Activated CD4-positive, alpha-beta T cell treated with anti-CD3 and anti-CD28 coated beads for 36 hours (primary cell): ENCODE results near the gene MPIG6B. TPM values are rescaled to one million over a fixed set of nuclear protein-coding genes. Genes with fewer than 3 reads are reported as not detected.

Experiments used
- ATAC-seq: fragments of 200-7000 bp; cut with Tn5 transposase; one replicate; pipeline ENCODE4 v1.10.0; 2021; ENCODE audit warnings: mild to moderate bottlenecking, moderate library complexity
- CTCF ChIA-PET: fragments of 350-600 bp; sonication (Branson Sonifier 250); formaldehyde crosslinking; loops from one replicate; lab custom pipeline; 2021; ENCODE audit warnings: antibody characterized with exemption; lab: Charles Lee
- POLR2A ChIA-PET: fragments of 350-600 bp; sonication (Branson Sonifier 250); formaldehyde crosslinking; loops from one replicate; lab custom pipeline; 2021; ENCODE audit warnings: antibody characterized with exemption, inconsistent platforms; lab: Charles Lee
- DNase-seq: peaks from one replicate; pipeline ENCODE4 v3.0.0-alpha.2; 2020
- H3K27ac Mint-ChIP-seq: one replicate; pipeline ENCODE4 v1.8.0; 2021; ENCODE audit warnings: mixed read lengths
- H3K27me3 Mint-ChIP-seq: one replicate; pipeline ENCODE4 v1.8.0; 2021; ENCODE audit warnings: mixed read lengths
- H3K36me3 Mint-ChIP-seq: one replicate; pipeline ENCODE4 v1.8.0; 2021; ENCODE audit warnings: low read depth, mixed read lengths
- H3K4me1 Mint-ChIP-seq: one replicate; pipeline ENCODE4 v1.8.0; 2021; ENCODE audit warnings: mixed read lengths
- H3K4me3 Mint-ChIP-seq: one replicate; pipeline ENCODE4 v1.8.0; 2021; ENCODE audit warnings: mild to moderate bottlenecking, moderate library complexity, mixed read lengths
- H3K9me3 Mint-ChIP-seq: one replicate; pipeline ENCODE4 v1.8.0; 2021; ENCODE audit warnings: low read depth, mixed read lengths
- intact Hi-C, 2 experiments: fragments of 100-400 bp; cut with DNase I in 1 of 2; cut with micrococcal nuclease in 1 of 2; formaldehyde crosslinking; loops; one replicate each; pipeline versions ENCODE4 v1.14.2 to v1.15.1; 2022 to 2024; cut with DNase I, micrococcal nuclease
- total RNA-seq, 2 experiments: library from RNA; stranded (reverse); gene quantifications; one replicate each; pipeline ENCODE4 v1.2.3, GENCODE V29; 2021

The MPIG6B gene
- total RNA-seq, 2 experiments from 2014 or later = not detected

- Mint-ChIP-seq H3K9me3 (no peaks in the 10 kb centered on the region), H3K27me3 (no peaks in the 10 kb centered on the region), H3K4me1 (peaks cover 46% of the 10 kb centered on the region), H3K27ac (peak within 1 kb of the TSS; percentile 86), H3K4me3 (peak within 1 kb of the TSS; percentile 96), H3K36me3 (peaks cover 54% of the 10 kb centered on the region)
- DNase-seq (peak; percentile 98), ATAC-seq (peak; percentile 87)
- intact Hi-C loops = loop anchor here (1.0 to 10.0 kb wide), 18 partner anchors 32 to 1465 kb away; partner anchors contain the start of genes LY6G5C (in 2 of the 2), VARS1 (in 2 of the 2), ABHD16A (in 1 of the 2) and AGPAT1 (in 1 of the 2)
- ChIA-PET POLR2A (interaction anchor here (0.5 to 1.6 kb wide), 8 partner anchors 30 to 1241 kb away, joined by 3 to 7 read pairs (median 4); partner anchors contain the start of genes CSNK2B, GPANK1 and NEU1), CTCF (interaction anchor here (0.6 to 3.3 kb wide), 13 partner anchors 9 to 184 kb away, joined by 3 to 15 read pairs (median 4); partner anchors contain the start of genes LSM2 and LY6G6C)
These were observed 16.6 kb downstream of the MPIG6B start, which contains the start of gene MSH5 for GRCh38 chr6:31739639-31740396. Gene MSH5 (plus strand): TSS chr6:31740005. CDS start chr6:31740467, 462 bp downstream.

- Mint-ChIP-seq H3K27ac (peak overlapping the region; percentile 86), H3K27me3 (no peaks in the 10 kb centered on the region), H3K4me3 (peak overlapping the region; percentile 86), H3K36me3 (peaks cover 53% of the 10 kb centered on the region), H3K9me3 (no peaks in the 10 kb centered on the region), H3K4me1 (peaks cover 46% of the 10 kb centered on the region)
- intact Hi-C loops = no loop called here
- POLR2A ChIA-PET = interaction anchor here (0.6 to 1.6 kb wide), 5 partner anchors 29 to 1105 kb away, joined by 3 to 7 read pairs (median 5); partner anchors contain the start of genes CSNK2B, GPANK1 and NEU1
- CTCF ChIA-PET = interaction anchor here (0.6 to 3.3 kb wide), 12 partner anchors 10 to 212 kb away, joined by 3 to 15 read pairs (median 3); partner anchors contain the start of gene ABHD16A
- no peak for ATAC-seq
- DNase-seq = no peak
These were observed 17.4 kb downstream of the MPIG6B start for GRCh38 chr6:31740397-31741223.

DNA sequence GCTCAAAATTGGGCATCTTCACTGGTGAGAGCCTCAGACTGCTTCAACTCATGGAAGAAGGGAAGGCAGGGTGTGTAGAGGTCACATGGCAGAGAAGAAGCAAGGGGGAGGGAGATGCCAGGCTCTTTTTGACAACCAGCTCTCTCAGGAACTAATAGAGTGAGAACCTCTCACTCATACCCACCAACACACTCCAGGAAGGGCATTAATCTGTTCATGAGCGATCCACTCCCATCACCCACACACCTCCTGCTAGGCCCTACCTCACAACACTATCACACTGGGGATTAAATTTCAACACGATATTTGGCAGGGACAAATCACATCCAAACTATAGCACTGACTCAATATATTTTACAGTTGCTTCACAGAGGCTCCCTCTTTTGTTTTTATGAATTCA is 18.6 kb downstream of the MPIG6B start:
- Mint-ChIP-seq H3K4me1 (peaks cover 41% of the 10 kb centered on the region), H3K36me3 (peaks cover 53% of the 10 kb centered on the region), H3K27ac (no peak overlapping the region), H3K4me3 (peak overlapping the region; percentile 86), H3K9me3 (no peaks in the 10 kb centered on the region), H3K27me3 (no peaks in the 10 kb centered on the region)
- CTCF ChIA-PET = interaction anchor here (0.6 to 1.6 kb wide), 4 partner anchors 12 to 38 kb away, joined by 3 to 5 read pairs (median 4); partner anchors contain the start of gene ABHD16A
- DNase-seq = no peak
- no peak for ATAC-seq
- POLR2A ChIA-PET = interaction anchor here (0.6 to 0.7 kb wide), 2 partner anchors 65 to 728 kb away, joined by 3 to 4 read pairs; no protein-coding TSS in a partner anchor
- intact Hi-C loops = no loop called here

DNA sequence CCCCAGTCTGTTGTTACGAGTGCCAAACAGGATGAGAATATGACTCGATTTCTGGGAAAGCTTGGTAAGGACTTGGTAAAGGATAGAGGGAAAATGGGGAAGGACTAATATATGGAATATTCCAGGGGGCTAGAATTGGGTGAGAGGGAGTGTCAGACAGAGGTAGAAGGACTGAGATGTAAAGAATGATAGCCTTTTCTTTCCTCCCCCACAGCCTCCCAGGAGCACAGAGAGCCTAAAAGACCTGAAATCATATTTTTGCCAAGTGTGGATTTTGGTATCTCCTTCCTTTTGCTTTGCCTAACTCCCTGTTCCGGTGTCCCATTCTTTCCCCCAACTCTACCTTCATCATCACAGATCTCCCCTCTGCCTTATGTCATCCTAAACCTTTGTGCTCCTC is 19.7 kb downstream of the MPIG6B start:
- Mint-ChIP-seq H3K4me3 (no peak overlapping the region), H3K9me3 (no peaks in the 10 kb centered on the region), H3K4me1 (peaks cover 31% of the 10 kb centered on the region), H3K36me3 (peaks cover 60% of the 10 kb centered on the region), H3K27ac (no peak overlapping the region), H3K27me3 (no peaks in the 10 kb centered on the region)
- ChIA-PET CTCF (interaction anchor here (0.7 kb wide), 1 partner anchor 10 kb away, joined by 3 read pairs; no protein-coding TSS in a partner anchor), POLR2A (no interaction called here)
- intact Hi-C loops = no loop called here
- ATAC-seq = no peak
- DNase-seq = no peak

DNA sequence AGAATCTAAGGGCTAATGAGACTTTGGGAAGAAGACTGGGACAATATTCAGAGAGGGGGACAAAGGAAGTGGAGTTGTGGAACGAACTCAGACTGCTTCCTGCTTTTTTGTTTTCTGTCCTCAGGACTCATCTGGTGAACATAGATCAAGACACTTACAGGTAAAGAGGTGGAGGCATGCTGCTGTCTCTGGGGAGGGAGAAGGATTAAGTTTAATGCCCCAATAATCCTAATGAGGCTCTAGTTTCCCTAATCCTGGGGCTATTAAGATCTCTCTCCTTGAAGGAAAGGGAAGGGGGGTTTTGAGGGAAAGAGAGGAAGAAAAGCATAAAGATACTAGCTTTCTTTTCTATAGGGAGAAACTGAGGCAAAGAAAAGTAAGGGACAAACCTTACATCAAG is 21.2 kb downstream of the MPIG6B start:
- intact Hi-C loops = no loop called here

DNA sequence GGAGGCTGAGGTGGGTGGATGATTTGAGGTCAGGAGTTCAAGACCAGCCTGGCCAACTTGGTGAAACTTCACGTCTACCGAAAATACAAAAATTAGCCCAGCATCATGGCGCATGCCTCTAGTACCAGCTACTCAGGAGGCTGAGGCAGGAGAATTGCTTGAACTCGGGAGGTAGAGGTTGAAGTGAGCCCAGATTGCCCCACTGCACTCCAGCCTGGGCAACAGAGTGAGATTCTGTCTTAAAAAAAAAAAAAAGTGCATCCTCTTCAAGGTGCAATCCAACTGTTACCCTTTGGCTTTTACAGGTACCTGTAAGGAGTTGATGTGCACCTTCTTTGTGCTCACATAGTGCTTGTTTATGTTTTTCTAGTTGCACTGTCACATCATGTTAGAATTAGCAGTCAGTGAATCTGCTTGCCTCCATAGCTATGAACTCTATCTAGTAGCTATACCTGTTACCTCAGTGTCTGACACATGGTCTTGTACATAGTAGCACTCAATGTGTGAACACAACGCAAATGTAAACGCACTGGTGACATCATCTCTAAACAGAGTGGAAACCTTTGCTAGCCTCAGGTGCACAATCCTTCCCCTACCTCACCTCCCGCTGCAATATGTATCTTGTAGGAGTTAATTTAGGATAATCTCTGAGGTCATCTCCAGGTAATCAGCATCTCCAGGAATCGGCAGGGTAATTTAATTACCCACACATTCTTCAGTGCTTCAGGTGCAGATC is 26.3 kb downstream of the MPIG6B start:
- CTCF ChIA-PET = no interaction called here
- Mint-ChIP-seq H3K9me3 (no peaks in the 10 kb centered on the region), H3K27ac (no peak overlapping the region), H3K4me1 (no peaks in the 10 kb centered on the region), H3K27me3 (no peaks in the 10 kb centered on the region), H3K4me3 (no peak overlapping the region), H3K36me3 (peaks cover 35% of the 10 kb centered on the region)
- no peak for ATAC-seq
- DNase-seq = no peak
- intact Hi-C loops = no loop called here
- POLR2A ChIA-PET = no interaction called here

More for the DNA sequence above, 21.2 kb downstream of the MPIG6B start:
- H3K36me3 Mint-ChIP-seq = peaks cover 67% of the 10 kb centered on the region
- ATAC-seq (no peak), DNase-seq (no peak)
- ChIA-PET POLR2A (no interaction called here), CTCF (no interaction called here)
- no peak overlapping the region for H3K4me3 Mint-ChIP-seq
- H3K27ac Mint-ChIP-seq = no peak overlapping the region
- peaks cover 15% of the 10 kb centered on the region for H3K4me1 Mint-ChIP-seq
- no peaks in the 10 kb centered on the region for H3K9me3 Mint-ChIP-seq
- H3K27me3 Mint-ChIP-seq = no peaks in the 10 kb centered on the region

- intact Hi-C loops = no loop called here
- POLR2A ChIA-PET = no interaction called here
- H3K36me3 Mint-ChIP-seq = peaks cover 29% of the 10 kb centered on the region
- DNase-seq (no peak), ATAC-seq (no peak)
- H3K4me1 Mint-ChIP-seq = no peaks in the 10 kb centered on the region
- no peaks in the 10 kb centered on the region for H3K27me3 Mint-ChIP-seq
- no peak overlapping the region for H3K27ac Mint-ChIP-seq
- CTCF ChIA-PET = interaction anchor here (1.1 kb wide), 2 partner anchors 10 to 25 kb away, joined by 3 read pairs; no protein-coding TSS in a partner anchor
- H3K9me3 Mint-ChIP-seq = no peaks in the 10 kb centered on the region
- no peak overlapping the region for H3K4me3 Mint-ChIP-seq
These were observed 27.3 kb downstream of the MPIG6B start for GRCh38 chr6:31750411-31751022.

- intact Hi-C loops = no loop called here
- ChIA-PET CTCF (interaction anchor here (0.6 to 1.0 kb wide), 4 partner anchors 10 to 73 kb away, joined by 3 read pairs; no protein-coding TSS in a partner anchor), POLR2A (interaction anchor here (1.0 kb wide), 1 partner anchor 15 kb away, joined by 4 read pairs; no protein-coding TSS in a partner anchor)
- no peaks in the 10 kb centered on the region for H3K27me3 Mint-ChIP-seq
- no peak for DNase-seq
- no peaks in the 10 kb centered on the region for H3K4me1 Mint-ChIP-seq
- no peaks in the 10 kb centered on the region for H3K9me3 Mint-ChIP-seq
- ATAC-seq = no peak
- no peak overlapping the region for H3K27ac Mint-ChIP-seq
- no peak overlapping the region for H3K4me3 Mint-ChIP-seq
- H3K36me3 Mint-ChIP-seq = peaks cover 21% of the 10 kb centered on the region
These were observed 29.7 kb downstream of the MPIG6B start for GRCh38 chr6:31752739-31753319.

GRCh38 chr6:31758281-31758680 is 35.1 kb downstream of the MPIG6B start:
- Mint-ChIP-seq H3K4me3 (no peak overlapping the region), H3K27me3 (no peaks in the 10 kb centered on the region), H3K36me3 (peaks cover 50% of the 10 kb centered on the region), H3K27ac (no peak overlapping the region), H3K9me3 (no peaks in the 10 kb centered on the region), H3K4me1 (no peaks in the 10 kb centered on the region)
- ChIA-PET POLR2A (no interaction called here), CTCF (interaction anchor here (0.8 to 1.8 kb wide), 3 partner anchors 10 to 28 kb away, joined by 3 to 5 read pairs (median 4); no protein-coding TSS in a partner anchor)
- intact Hi-C loops = no loop called here
- DNase-seq = no peak
- ATAC-seq = no peak

DNA sequence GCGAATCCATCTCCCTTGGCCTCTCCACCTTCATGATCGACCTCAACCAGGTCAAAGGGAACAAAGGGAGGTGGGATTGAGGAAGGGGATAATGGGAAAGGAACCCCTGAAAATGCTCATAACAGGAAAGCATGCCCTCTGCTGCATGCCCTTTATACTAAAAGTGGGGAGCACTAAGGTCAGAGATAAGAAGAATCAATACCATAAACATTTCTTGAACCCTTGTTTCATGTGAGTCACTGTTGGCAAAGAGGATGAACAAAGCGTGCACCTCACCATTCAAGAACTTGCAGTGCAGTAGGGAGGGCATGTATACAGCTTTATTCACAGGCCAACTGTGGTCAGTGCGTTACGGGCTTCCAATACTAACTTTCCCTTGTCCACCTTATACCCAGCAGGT is 37.6 kb downstream of the MPIG6B start:
- H3K27me3 Mint-ChIP-seq = no peaks in the 10 kb centered on the region
- intact Hi-C loops = no loop called here
- no peak overlapping the region for H3K27ac Mint-ChIP-seq
- no peak for DNase-seq
- CTCF ChIA-PET = interaction anchor here (2.2 kb wide), 1 partner anchor 9 kb away, joined by 6 read pairs; no protein-coding TSS in a partner anchor
- no peaks in the 10 kb centered on the region for H3K9me3 Mint-ChIP-seq
- peaks cover 54% of the 10 kb centered on the region for H3K36me3 Mint-ChIP-seq
- POLR2A ChIA-PET = no interaction called here
- no peak overlapping the region for H3K4me3 Mint-ChIP-seq
- no peak for ATAC-seq
- H3K4me1 Mint-ChIP-seq = no peaks in the 10 kb centered on the region
